Esophagus muscularis mucosa (tissue), 4 donors: ENCODE measurements around the gene FGF22. TPM values are rescaled to one million over a fixed set of nuclear protein-coding genes. Genes with fewer than 3 reads are reported as not detected.

Source experiments
- DNase-seq: peaks from one replicate; pipeline ENCODE4 v3.0.0-alpha.2; 2017; ENCODE audit errors: extremely low spot score
- H3K27ac ChIP-seq, 4 donors: fragments of 200-600 bp; sonication (generic); replicated peaks in 1 of 4; 1 replicate in 3 of 4; 2 replicates in 1 of 4; pipeline ENCODE4 v1.5.1; 2016 to 2019; ENCODE audit warnings: mild to moderate bottlenecking in 1 of 4
- H3K27me3 ChIP-seq, 4 donors: fragments of 200-600 bp; sonication (generic); one replicate each; pipeline versions ENCODE4 v1.5.1 to v1.6.0; 2016 to 2019
- H3K36me3 ChIP-seq, 4 donors: fragments of 200-600 bp; sonication (generic); one replicate each; pipeline ENCODE4 v1.5.1; 2016 to 2019
- H3K4me1 ChIP-seq, 4 donors: fragments of 200-600 bp; sonication (generic); one replicate each; pipeline ENCODE4 v1.5.1; 2016 to 2019
- H3K4me3 ChIP-seq, 4 donors: fragments of 200-600 bp; sonication (generic); 1 replicate in 2 of 4; 2 replicates in 2 of 4; pipeline ENCODE4 v1.5.1; 2016 to 2019; ENCODE audit warnings: mild to moderate bottlenecking in 4 of 4, moderate library complexity in 1 of 4
- H3K9me3 ChIP-seq, 4 donors: fragments of 200-600 bp; sonication (generic); 1 replicate in 3 of 4; 2 replicates in 1 of 4; pipeline ENCODE4 v1.5.1; 2016 to 2019
- CTCF ChIP-seq, 3 experiments: fragments of 200-600 bp in 2 of 3; fragments of 450-650 bp in 1 of 3; sonication (generic) in 2 of 3; IDR thresholded peaks; one replicate each; pipeline ENCODE4 v1.5.1; 2017 to 2019; ENCODE audit warnings: antibody characterized with exemption in 3 of 3, mild to moderate bottlenecking in 2 of 3, moderate library complexity in 1 of 3
- EP300 ChIP-seq: sonication (generic); formaldehyde crosslinking; IDR thresholded peaks from one replicate; pipeline ENCODE4 v1.6.1; 2017; ENCODE audit warnings: antibody characterized with exemption
- POLR2A ChIP-seq: fragments of 450-650 bp; IDR thresholded peaks from one replicate; pipeline ENCODE4 v1.6.1; 2017; ENCODE audit warnings: antibody characterized with exemption, moderate library complexity, mild to moderate bottlenecking, low read depth
- POLR2AphosphoS5 ChIP-seq, 2 donors: sonication (generic); formaldehyde crosslinking; IDR thresholded peaks; one replicate each; pipeline ENCODE4 v1.6.1; 2017; ENCODE audit warnings: antibody characterized with exemption in 2 of 2
- WGBS: methylation state at CpG from one replicate; pipeline ENCODE4 v1.1.5; 2018; 5-methylcytosine and 5-hydroxymethylcytosine counted together
- intact Hi-C: fragments of 100-400 bp; cut with DNase I; formaldehyde crosslinking; loops from one replicate; pipeline ENCODE4 v1.15.1; 2023
- total RNA-seq, 4 donors: library from RNA; depleted of rRNA; stranded (reverse); fragments of >200 nt; gene quantifications; one replicate each; pipeline versions ENCODE4 v1.1.0 to v1.2.1, GENCODE V29; 2016

FGF22 gene
- total RNA-seq, 4 donors from 2014 or later: 0.50 to 2.1 (median 1.4) TPM

GRCh38 chr19:681029-682019, 41.6 kb downstream of the FGF22 start:
- 71% methylated on average over 31 of the region's 54 CpGs for WGBS
- Histone ChIP-seq H3K36me3 (peaks cover 0 to 8% (median 7%) of the 10 kb centered on the region in 4 donors), H3K27ac (peak overlapping the region; percentile 95 to 99 (median 96)), H3K4me1 (peaks cover 23 to 49% (median 47%) of the 10 kb centered on the region in 4 donors), H3K9me3 (no peaks in the 10 kb centered on the region), H3K27me3 (peaks cover 0 to 13% (median 0%) of the 10 kb centered on the region in 4 donors), H3K4me3 (peak overlapping the region; percentile 80 to 98 (median 82))
- intact Hi-C loops: no loop called here
- no peak for TF ChIP-seq CTCF (IDR thresholded peaks at IDR 0.05)
- TF ChIP-seq EP300: no peak
- no peak for TF ChIP-seq POLR2AphosphoS5 (IDR thresholded peaks at IDR 0.05)
- no peak for TF ChIP-seq POLR2A
- no peak for DNase-seq

- peaks cover 0 to 8% (median 7%) of the 10 kb centered on the region in 4 donors for H3K36me3 ChIP-seq
- peaks cover 16 to 34% (median 32%) of the 10 kb centered on the region in 4 donors for H3K4me1 ChIP-seq
- no peak overlapping the region for H3K27ac ChIP-seq
- peak in 1 of 2 donors; percentile 42 for TF ChIP-seq POLR2AphosphoS5 (IDR thresholded peaks at IDR 0.05)
- no peak for TF ChIP-seq CTCF (IDR thresholded peaks at IDR 0.05)
- no peak for TF ChIP-seq EP300
- intact Hi-C loops: no loop called here
- WGBS: 87% methylated on average over 7 of the region's 25 CpGs
- DNase-seq: no peak
- no peaks in the 10 kb centered on the region for H3K9me3 ChIP-seq
- no peaks in the 10 kb centered on the region for H3K27me3 ChIP-seq
- no peak overlapping the region for H3K4me3 ChIP-seq
Measured at GRCh38 chr19:682678-683320, 43.1 kb downstream of the FGF22 start.

GRCh38 chr19:685454-685931, 45.8 kb downstream of the FGF22 start:
- H3K4me3 ChIP-seq: no peak overlapping the region
- 82% methylated on average over 25 of the region's 31 CpGs for WGBS
- H3K27ac ChIP-seq: no peak overlapping the region
- peaks cover 0 to 8% (median 7%) of the 10 kb centered on the region in 4 donors for H3K36me3 ChIP-seq
- peaks cover 0 to 12% (median 11%) of the 10 kb centered on the region in 4 donors for H3K4me1 ChIP-seq
- H3K27me3 ChIP-seq: no peaks in the 10 kb centered on the region
- no peaks in the 10 kb centered on the region for H3K9me3 ChIP-seq
- intact Hi-C loops: no loop called here
- DNase-seq: no peak
- TF ChIP-seq CTCF (IDR thresholded peaks at IDR 0.05) (no peak), POLR2AphosphoS5 (IDR thresholded peaks at IDR 0.05) (peak in 1 of 2 donors; percentile 6)

GRCh38 chr19:686589-687297, 47.1 kb downstream of the FGF22 start:
- no peak overlapping the region for H3K4me3 ChIP-seq
- WGBS: 86% methylated on average over 4 of the region's 17 CpGs
- no peak for DNase-seq
- H3K27ac ChIP-seq: no peak overlapping the region
- peaks cover 0 to 2% (median 1%) of the 10 kb centered on the region in 4 donors for H3K36me3 ChIP-seq
- intact Hi-C loops: no loop called here
- H3K9me3 ChIP-seq: no peaks in the 10 kb centered on the region
- no peaks in the 10 kb centered on the region for H3K27me3 ChIP-seq
- H3K4me1 ChIP-seq: no peaks in the 10 kb centered on the region
- no peak for TF ChIP-seq POLR2AphosphoS5 (IDR thresholded peaks at IDR 0.05)
- TF ChIP-seq EP300: no peak
- TF ChIP-seq CTCF (IDR thresholded peaks at IDR 0.05): no peak
- TF ChIP-seq POLR2A: no peak
